SH-SY5Y (cell line): ENCODE data around the gene FADS3.

ENCODE experiments used
- GATA2 ChIP-seq: IDR thresholded peaks from 2 replicates; pipeline ENCODE4 v1.6.1; 2011; ENCODE audit warnings: mild to moderate bottlenecking, low read depth, low read length
- GATA3 ChIP-seq: IDR thresholded peaks from 2 replicates; pipeline ENCODE4 v1.6.1; 2011; ENCODE audit warnings: low read depth, mild to moderate bottlenecking, low read length, moderate library complexity

DNA sequence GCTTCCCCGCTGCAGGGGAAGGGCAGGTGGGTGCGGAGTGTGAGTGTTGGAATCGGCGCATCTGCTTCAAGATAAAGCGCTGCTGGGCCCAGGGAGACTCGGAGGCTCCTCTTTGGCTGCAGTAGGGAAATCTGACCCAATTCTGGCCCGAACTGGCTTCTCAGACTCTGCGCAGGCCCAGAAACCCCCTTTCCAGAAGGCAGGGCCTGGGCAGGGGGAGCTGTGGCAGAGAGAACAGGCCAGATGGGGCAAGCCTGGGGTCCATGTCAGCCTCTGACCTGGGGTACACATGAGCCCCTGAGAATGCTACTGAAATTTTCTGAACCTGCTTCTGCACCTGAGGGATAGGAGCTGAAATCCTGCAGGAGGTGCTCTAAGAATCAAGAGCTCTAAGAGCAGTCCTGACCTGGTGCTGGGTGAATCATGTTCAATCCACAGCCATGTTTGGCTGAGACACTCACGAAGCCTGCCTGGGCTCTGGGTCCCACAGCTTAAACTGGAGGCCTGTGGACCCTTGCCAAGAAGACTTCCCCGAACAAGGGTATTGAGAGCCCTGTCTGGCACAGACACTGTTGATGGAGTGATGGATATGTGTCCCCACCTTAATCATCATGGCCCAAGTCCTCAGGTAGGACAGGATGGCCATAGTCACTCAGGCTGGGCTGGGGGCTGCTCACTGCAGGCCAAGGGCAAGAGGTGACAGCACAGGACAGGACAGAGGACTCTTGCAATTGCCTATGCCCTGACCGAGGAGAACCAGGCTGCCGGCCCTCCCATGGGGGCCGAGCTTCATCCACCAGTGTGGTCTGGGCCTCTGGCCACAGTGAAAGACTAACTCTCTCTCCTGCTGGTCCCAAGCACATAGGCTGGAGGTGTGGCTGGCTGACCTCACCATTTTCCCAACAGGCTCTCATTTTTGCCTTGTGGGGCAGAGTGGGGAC lies 19.1 kb upstream of the FADS3 start:
- TF ChIP-seq GATA3 (no peak), GATA2 (no peak)
